ENCODE results near the gene ELANE. TPM values are rescaled to one million over a fixed set of nuclear protein-coding genes. Genes with fewer than 3 reads are reported as not detected.

ELANE gene
- total and polyA plus RNA-seq, 9 of the 15 experiments (the other 6 are each of a cell fraction or from before 2014, with no cell fraction given): not detected

- TF ChIP-seq ARNT (IDR thresholded peaks at IDR 0.05) (no peak), MCM3 (IDR thresholded peaks at IDR 0.05) (no peak), U2AF1 (optimal IDR thresholded peaks at IDR 0.05; ENCODE audit: low read depth, low read length) (no peak), NBN (IDR thresholded peaks at IDR 0.05; ENCODE audit: low read depth) (no peak), JUND (IDR thresholded peaks at IDR 0.05; ENCODE audit: borderline replicate concordance, low read depth, low read length) (peak; percentile 79; the same call in 1 of the 2 replicates), JUND (tag; IDR thresholded peaks at IDR 0.05; ENCODE audit: borderline replicate concordance, low read depth, low read length) (no peak; the same call in 2 of the 3 replicates), NFIX (CRISPR knock-in tag; IDR thresholded peaks at IDR 0.05; ENCODE audit: low read depth) (no peak), SAFB (IDR thresholded peaks at IDR 0.05; ENCODE audit: borderline replicate concordance, low read depth, low read length) (no peak), CUX1 (CRISPR knock-in tag; IDR thresholded peaks at IDR 0.05) (no peak), MYNN (IDR thresholded peaks at IDR 0.05) (no peak), MYNN (CRISPR knock-in tag; IDR thresholded peaks at IDR 0.05) (no peak), MBD2 (IDR thresholded peaks at IDR 0.05; ENCODE audit: borderline replicate concordance, low read depth) (no peak), JUN (IDR thresholded peaks at IDR 0.05; ENCODE audit: borderline replicate concordance, low read depth, low read length) (0 out of 2 replicates have a peak, but pooled peaks have one; percentile 41), JUN (CRISPR knock-in tag; IDR thresholded peaks at IDR 0.05; ENCODE audit: borderline replicate concordance) (no peak), U2AF2 (optimal IDR thresholded peaks at IDR 0.05; ENCODE audit: low read depth, low read length) (no peak), CBX2 (IDR thresholded peaks at IDR 0.05; ENCODE audit: insufficient read depth, low read length, poor library complexity, severe bottlenecking) (no peak), PREB (CRISPR knock-in tag; IDR thresholded peaks at IDR 0.05) (no peak), NR4A1 (CRISPR knock-in tag; IDR thresholded peaks at IDR 0.05) (no peak), NR4A1 (tag; IDR thresholded peaks at IDR 0.05) (no peak), ESRRA (IDR thresholded peaks at IDR 0.05; ENCODE audit: borderline replicate concordance, low read depth) (no peak), HBP1 (CRISPR knock-in tag; IDR thresholded peaks at IDR 0.05) (no peak), HIVEP1 (CRISPR knock-in tag; IDR thresholded peaks at IDR 0.05) (no peak)
Measured at GRCh38 chr19:869245-870177, 17.4 kb downstream of the ELANE start (continued).
